Cardiac fibroblast (primary cell): Measurements from ENCODE around the gene C8A.

Experiments used
- DNase-seq, 2 donors: peaks; one replicate each; pipeline versions ENCODE4 v3.0.0 to v3.0.0-alpha.2; 2010; ENCODE audit warnings: low read depth in 2 of 2
- H3K4me3 ChIP-seq, 2 donors: replicated peaks in 1 of 2; 1 replicate in 1 of 2; 2 replicates in 1 of 2; pipeline ENCODE4 v1.5.1; 2011; ENCODE audit warnings: low read depth in 2 of 2, low read length in 2 of 2, mild to moderate bottlenecking in 2 of 2, moderate library complexity in 1 of 2
- TF ChIP-seq, protein P1 (sequence below): IDR thresholded peaks from one replicate; pipeline ENCODE4 v1.5.1; 2011; ENCODE audit warnings: low read depth, mild to moderate bottlenecking, low read length, inconsistent platforms

C8A gene

DNA sequence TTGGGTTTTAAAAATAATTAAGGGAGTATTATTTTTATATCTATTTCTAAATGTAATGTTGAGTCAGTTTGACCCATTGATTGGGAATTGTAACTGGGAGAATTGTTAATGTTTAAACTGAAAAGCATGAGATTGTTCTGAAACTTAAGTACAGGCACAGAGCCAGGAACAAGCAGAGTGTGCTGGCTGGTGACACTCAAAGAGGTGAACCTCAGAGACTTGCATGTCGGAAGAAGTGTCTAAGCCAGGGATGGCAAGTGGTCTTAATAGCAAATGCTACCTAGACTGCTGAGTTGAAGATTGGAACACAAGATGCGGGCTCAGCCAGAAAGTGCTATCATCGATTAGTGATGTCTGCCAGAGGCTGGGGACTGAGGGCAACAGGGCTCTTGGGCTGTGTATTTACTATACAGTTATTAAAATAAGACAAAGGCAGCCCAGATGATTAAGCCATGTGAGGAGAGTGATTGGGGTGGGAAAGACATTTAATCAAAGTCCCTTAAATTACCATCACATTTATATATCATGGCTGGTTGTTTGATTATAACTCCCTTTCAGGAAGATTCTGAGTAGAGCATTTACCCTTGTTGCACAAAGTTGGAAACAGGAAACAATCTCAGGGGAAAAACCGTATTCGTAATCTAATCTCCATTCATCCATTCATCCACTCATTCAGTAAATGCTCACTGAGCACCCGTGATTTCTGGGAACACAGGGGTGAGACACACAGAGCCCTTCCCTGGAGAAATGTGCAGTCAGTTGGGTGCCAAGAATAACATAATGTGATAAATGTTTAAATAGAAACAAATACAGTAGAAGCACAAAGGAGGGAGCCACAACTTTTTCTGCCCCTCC is 42.8 kb downstream of the C8A start:
- TF ChIP-seq, protein P1, sequence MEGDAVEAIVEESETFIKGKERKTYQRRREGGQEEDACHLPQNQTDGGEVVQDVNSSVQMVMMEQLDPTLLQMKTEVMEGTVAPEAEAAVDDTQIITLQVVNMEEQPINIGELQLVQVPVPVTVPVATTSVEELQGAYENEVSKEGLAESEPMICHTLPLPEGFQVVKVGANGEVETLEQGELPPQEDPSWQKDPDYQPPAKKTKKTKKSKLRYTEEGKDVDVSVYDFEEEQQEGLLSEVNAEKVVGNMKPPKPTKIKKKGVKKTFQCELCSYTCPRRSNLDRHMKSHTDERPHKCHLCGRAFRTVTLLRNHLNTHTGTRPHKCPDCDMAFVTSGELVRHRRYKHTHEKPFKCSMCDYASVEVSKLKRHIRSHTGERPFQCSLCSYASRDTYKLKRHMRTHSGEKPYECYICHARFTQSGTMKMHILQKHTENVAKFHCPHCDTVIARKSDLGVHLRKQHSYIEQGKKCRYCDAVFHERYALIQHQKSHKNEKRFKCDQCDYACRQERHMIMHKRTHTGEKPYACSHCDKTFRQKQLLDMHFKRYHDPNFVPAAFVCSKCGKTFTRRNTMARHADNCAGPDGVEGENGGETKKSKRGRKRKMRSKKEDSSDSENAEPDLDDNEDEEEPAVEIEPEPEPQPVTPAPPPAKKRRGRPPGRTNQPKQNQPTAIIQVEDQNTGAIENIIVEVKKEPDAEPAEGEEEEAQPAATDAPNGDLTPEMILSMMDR = no peak
- H3K4me3 ChIP-seq = no peak overlapping the region
- DNase-seq = peak; percentile 82

DNA sequence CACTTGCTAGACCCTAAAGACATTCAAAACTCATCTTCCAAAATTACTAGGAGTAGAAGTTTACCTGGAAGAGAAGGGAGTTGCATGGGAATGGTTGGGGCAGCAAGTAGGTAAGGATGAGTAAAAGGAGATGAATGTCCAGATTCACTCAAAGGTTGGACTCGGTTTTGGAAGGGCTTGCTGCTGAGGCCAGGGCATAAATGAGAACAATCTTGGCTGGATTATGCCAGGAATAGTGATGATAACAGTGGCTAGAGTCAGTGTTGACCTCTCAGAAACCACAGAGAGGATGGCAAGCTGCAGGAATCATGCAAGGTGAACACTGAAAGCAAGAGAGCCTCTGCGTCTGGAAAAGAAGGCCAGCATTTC is 43.4 kb downstream of the C8A start:
- TF ChIP-seq, protein P1 = no peak
- no peak for DNase-seq
- H3K4me3 ChIP-seq = no peak overlapping the region

DNA sequence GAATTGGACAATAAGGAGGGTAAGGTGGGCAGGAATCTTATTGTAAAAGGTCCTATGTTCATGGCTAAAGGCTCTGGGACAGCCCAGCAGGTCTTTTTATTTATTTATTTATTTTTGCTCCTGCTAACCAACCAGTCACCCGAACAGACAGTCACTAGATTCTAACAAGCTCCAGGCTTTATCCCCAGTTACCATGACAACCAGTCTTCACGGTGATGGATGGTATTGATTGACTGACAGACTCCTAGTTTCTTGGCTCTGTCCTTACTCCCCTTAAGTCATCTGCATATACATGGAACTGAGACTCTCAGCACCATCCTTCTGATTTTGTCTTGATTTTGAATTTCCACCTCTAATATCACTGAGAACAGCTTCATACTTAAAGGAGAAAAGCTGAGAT is 44.3 kb downstream of the C8A start:
- no peak overlapping the region for H3K4me3 ChIP-seq
- DNase-seq = no peak
- TF ChIP-seq, protein P1 = no peak

DNA sequence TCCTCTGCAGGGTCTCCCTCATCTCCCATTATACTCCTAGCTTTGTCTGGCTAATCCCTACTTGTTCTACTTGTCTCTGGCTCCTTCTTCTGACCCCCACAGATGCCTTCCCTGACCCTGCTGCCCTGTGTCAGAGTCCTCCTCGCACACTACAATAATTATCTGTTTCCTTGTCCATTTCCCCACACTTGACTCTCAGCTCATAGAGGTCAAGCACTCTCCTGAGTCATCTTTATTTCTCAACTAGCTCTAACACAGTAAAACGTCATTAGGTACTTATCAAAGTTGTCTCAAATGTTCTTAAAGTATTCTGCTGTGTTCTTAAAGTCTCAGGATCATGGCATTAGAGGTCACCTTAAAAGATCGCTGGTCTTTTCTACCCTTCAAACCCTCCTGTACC is 47.1 kb downstream of the C8A start:
- H3K4me3 ChIP-seq = no peak overlapping the region
- peak; percentile 63 to 66 for DNase-seq
- TF ChIP-seq, protein P1 = no peak

DNA sequence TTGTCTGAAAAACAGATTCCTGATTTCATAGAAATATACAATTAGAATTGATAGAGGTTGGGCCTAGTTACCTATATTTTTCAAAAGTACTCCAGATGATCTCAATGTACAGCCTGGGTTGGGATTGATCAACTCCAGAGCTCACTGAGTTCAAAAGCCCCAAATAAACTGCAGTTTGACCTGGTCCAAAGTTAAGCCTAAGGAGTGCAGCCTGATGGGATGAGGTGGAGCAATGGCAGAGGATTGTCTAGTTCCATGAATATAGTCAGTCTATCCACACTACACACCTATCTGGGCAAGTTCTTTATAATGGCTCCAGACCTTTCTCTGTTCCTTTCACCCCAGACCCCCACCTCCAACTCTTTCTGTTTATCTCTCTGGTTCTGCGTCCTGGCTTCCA is 49.2 kb downstream of the C8A start:
- TF ChIP-seq, protein P1 = no peak
- H3K4me3 ChIP-seq = no peak overlapping the region
- no peak for DNase-seq

DNA sequence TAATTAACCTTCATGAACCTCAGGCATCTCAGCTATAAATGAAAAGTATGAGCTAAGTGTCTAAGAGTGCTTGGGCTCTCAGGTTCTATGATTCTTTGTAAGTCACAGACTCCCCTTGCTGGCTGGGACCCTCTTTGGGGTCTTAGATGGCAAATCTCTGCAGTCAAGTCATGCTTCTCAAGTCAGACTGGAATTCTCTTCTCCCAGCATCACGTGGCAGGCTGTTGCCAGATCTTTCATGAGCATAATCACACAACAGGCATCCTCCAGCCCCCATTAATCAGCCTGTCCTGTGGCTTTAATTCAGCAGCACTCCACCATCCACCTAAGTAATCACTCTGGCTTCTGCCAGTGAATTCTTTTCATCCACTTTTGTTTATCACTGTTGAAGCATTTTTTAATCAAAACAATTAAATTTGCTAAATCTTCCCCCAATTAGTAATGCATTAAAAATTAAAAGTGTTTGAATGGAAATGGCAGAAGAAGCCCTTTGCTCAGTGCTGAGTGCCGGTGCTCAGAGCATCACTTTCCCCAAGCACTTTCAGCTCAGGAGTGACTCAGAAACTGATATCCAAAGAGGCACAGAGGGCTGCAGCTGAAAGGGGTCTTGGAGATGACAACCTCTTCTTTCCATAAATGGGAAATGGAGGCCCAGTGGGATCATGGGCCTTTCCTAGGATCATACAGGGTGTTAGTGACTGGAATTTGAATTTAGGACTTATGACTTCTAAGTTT is 50.2 kb downstream of the C8A start:
- no peak overlapping the region for H3K4me3 ChIP-seq
- TF ChIP-seq, protein P1 = no peak
- no peak for DNase-seq
